ENCODE data around the gene MBD5.

Gene MBD5

DNA sequence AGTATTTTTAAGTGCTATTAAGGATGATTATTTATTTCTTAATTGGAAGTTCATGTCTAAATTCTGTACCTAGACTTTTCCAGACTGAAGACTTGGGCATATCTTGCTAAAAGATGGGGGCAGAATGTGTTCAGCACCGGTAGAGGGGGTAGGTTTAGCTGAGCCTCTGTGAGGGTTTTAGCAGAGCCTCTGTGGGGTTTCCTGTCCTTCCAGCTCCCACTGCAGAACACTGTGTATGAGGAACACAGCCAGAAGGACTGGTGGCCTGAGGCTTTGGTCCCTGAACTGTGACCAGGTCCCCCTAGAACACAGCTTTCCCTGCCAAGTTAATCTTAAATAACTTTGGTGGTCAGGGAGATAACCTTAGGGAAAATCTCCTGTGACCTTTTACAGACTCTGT lies 500.3 kb downstream of the MBD5 start:
- TF ChIP-seq, protein P1, sequence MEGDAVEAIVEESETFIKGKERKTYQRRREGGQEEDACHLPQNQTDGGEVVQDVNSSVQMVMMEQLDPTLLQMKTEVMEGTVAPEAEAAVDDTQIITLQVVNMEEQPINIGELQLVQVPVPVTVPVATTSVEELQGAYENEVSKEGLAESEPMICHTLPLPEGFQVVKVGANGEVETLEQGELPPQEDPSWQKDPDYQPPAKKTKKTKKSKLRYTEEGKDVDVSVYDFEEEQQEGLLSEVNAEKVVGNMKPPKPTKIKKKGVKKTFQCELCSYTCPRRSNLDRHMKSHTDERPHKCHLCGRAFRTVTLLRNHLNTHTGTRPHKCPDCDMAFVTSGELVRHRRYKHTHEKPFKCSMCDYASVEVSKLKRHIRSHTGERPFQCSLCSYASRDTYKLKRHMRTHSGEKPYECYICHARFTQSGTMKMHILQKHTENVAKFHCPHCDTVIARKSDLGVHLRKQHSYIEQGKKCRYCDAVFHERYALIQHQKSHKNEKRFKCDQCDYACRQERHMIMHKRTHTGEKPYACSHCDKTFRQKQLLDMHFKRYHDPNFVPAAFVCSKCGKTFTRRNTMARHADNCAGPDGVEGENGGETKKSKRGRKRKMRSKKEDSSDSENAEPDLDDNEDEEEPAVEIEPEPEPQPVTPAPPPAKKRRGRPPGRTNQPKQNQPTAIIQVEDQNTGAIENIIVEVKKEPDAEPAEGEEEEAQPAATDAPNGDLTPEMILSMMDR (conservative IDR thresholded peaks at IDR 0.05; ENCODE audit: low read depth, low read length) = no peak
- no peak for DNase-seq (ENCODE audit: low read depth)
- no peak overlapping the region for H3K4me3 ChIP-seq (ENCODE audit: low read depth, low read length)

GRCh38 chr2:148523315-148523714 lies 502.4 kb downstream of the MBD5 start:
- TF ChIP-seq, protein P1 (conservative IDR thresholded peaks at IDR 0.05; ENCODE audit: low read depth, low read length) = no peak
- DNase-seq (ENCODE audit: low read depth) = no peak
- H3K4me3 ChIP-seq (ENCODE audit: low read depth, low read length) = no peak overlapping the region

GRCh38 chr2:148524519-148524919 lies 503.6 kb downstream of the MBD5 start:
- TF ChIP-seq, protein P1 (conservative IDR thresholded peaks at IDR 0.05; ENCODE audit: low read depth, low read length) = no peak
- no peak overlapping the region for H3K4me3 ChIP-seq (ENCODE audit: low read depth, low read length)
- DNase-seq (ENCODE audit: low read depth) = no peak

- no peak for DNase-seq (ENCODE audit: low read depth)
- H3K4me3 ChIP-seq (ENCODE audit: low read depth, low read length) = no peak overlapping the region
- TF ChIP-seq, protein P1 (conservative IDR thresholded peaks at IDR 0.05; ENCODE audit: low read depth, low read length) = no peak
These were observed 504.2 kb downstream of the MBD5 start for GRCh38 chr2:148525130-148525529.

- H3K4me3 ChIP-seq (ENCODE audit: low read depth, low read length) = no peak overlapping the region
- no peak for DNase-seq (ENCODE audit: low read depth)
- TF ChIP-seq, protein P1 (conservative IDR thresholded peaks at IDR 0.05; ENCODE audit: low read depth, low read length) = no peak
These were observed 505.8 kb downstream of the MBD5 start for GRCh38 chr2:148526509-148527346.

GRCh38 chr2:148527488-148528340 lies 506.8 kb downstream of the MBD5 start:
- TF ChIP-seq, protein P1 (conservative IDR thresholded peaks at IDR 0.05; ENCODE audit: low read depth, low read length) = no peak
- H3K4me3 ChIP-seq (ENCODE audit: low read depth, low read length) = no peak overlapping the region
- DNase-seq (ENCODE audit: low read depth) = no peak

Measured in choroid plexus epithelial cell (primary cell).